ENCODE data around the gene PRAMEF1. TPM values are rescaled to one million over a fixed set of nuclear protein-coding genes. Genes with fewer than 3 reads are reported as not detected.
A peak's percentile ranks its signal among the peaks of the same experiment; 100 is the strongest.

The PRAMEF1 gene
- total RNA-seq, 1 experiment from 2014 or later = not detected

DNA sequence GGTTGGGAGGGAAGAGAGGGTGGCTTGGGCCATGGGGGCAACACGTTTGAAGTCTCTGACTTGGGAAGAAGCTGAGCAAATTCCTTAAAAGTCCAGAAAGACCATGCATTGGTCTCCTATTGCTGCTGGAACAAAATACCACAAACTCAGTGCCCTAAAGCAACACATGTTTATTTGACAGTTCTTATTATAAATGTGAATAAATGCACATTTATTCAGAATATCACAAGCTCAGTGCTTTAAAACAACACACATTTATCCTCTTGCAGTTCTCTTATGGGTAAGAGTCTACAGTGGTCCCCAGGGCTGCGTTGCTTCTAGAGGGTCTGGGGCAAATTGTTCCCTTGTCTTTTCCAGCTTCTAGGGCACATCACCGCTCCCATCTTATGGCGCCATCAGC, 27.7 kb upstream of the PRAMEF1 start:
- CTCF ChIA-PET = interaction anchor here (1.0 to 2.4 kb wide), 5 partner anchors 18 to 488 kb away, joined by 3 to 9 read pairs (median 3); partner anchors contain the start of gene CFAP107
- no peak for ATAC-seq

GRCh38 chr1:12764016-12764415, 27.2 kb upstream of the PRAMEF1 start:
- Mint-ChIP-seq H3K4me3 (no peak overlapping the region), H3K27ac (no peak overlapping the region), H3K36me3 (no peaks in the 10 kb centered on the region), H3K27me3 (ENCODE audit: low read depth) (no peaks in the 10 kb centered on the region; the same call in 1 of the 2 replicates), H3K9me3 (no peaks in the 10 kb centered on the region), H3K4me1 (peaks cover 10% of the 10 kb centered on the region)
- TF ChIP-seq CBFB (CRISPR knock-in tag; IDR thresholded peaks at IDR 0.05; ENCODE audit: low read depth) (no peak), NR2C2 (CRISPR knock-in tag; IDR thresholded peaks at IDR 0.05) (no peak), ZNF423 (CRISPR knock-in tag; IDR thresholded peaks at IDR 0.05) (no peak), PRRX2 (CRISPR knock-in tag; IDR thresholded peaks at IDR 0.05) (no peak), ZSCAN18 (CRISPR knock-in tag; IDR thresholded peaks at IDR 0.05) (no peak), ZNF219 (CRISPR knock-in tag; IDR thresholded peaks at IDR 0.05; ENCODE audit: borderline replicate concordance) (no peak), ZNF121 (CRISPR knock-in tag; IDR thresholded peaks at IDR 0.05) (no peak), MXD4 (CRISPR knock-in tag; IDR thresholded peaks at IDR 0.05; ENCODE audit: borderline replicate concordance) (no peak), ZNF263 (CRISPR knock-in tag; IDR thresholded peaks at IDR 0.05; ENCODE audit: low read depth) (no peak), TEAD1 (CRISPR knock-in tag; IDR thresholded peaks at IDR 0.05) (no peak), ATF1 (CRISPR knock-in tag; IDR thresholded peaks at IDR 0.05) (no peak)
- TF ChIP-seq, protein P1, sequence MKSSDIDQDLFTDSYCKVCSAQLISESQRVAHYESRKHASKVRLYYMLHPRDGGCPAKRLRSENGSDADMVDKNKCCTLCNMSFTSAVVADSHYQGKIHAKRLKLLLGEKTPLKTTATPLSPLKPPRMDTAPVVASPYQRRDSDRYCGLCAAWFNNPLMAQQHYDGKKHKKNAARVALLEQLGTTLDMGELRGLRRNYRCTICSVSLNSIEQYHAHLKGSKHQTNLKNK (CRISPR knock-in tag; IDR thresholded peaks at IDR 0.05) = no peak
- TF ChIP-seq, protein P2, sequence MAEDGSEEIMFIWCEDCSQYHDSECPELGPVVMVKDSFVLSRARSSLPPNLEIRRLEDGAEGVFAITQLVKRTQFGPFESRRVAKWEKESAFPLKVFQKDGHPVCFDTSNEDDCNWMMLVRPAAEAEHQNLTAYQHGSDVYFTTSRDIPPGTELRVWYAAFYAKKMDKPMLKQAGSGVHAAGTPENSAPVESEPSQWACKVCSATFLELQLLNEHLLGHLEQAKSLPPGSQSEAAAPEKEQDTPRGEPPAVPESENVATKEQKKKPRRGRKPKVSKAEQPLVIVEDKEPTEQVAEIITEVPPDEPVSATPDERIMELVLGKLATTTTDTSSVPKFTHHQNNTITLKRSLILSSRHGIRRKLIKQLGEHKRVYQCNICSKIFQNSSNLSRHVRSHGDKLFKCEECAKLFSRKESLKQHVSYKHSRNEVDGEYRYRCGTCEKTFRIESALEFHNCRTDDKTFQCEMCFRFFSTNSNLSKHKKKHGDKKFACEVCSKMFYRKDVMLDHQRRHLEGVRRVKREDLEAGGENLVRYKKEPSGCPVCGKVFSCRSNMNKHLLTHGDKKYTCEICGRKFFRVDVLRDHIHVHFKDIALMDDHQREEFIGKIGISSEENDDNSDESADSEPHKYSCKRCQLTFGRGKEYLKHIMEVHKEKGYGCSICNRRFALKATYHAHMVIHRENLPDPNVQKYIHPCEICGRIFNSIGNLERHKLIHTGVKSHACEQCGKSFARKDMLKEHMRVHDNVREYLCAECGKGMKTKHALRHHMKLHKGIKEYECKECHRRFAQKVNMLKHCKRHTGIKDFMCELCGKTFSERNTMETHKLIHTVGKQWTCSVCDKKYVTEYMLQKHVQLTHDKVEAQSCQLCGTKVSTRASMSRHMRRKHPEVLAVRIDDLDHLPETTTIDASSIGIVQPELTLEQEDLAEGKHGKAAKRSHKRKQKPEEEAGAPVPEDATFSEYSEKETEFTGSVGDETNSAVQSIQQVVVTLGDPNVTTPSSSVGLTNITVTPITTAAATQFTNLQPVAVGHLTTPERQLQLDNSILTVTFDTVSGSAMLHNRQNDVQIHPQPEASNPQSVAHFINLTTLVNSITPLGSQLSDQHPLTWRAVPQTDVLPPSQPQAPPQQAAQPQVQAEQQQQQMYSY (CRISPR knock-in tag; IDR thresholded peaks at IDR 0.05) = no peak
- TF ChIP-seq, protein P3, sequence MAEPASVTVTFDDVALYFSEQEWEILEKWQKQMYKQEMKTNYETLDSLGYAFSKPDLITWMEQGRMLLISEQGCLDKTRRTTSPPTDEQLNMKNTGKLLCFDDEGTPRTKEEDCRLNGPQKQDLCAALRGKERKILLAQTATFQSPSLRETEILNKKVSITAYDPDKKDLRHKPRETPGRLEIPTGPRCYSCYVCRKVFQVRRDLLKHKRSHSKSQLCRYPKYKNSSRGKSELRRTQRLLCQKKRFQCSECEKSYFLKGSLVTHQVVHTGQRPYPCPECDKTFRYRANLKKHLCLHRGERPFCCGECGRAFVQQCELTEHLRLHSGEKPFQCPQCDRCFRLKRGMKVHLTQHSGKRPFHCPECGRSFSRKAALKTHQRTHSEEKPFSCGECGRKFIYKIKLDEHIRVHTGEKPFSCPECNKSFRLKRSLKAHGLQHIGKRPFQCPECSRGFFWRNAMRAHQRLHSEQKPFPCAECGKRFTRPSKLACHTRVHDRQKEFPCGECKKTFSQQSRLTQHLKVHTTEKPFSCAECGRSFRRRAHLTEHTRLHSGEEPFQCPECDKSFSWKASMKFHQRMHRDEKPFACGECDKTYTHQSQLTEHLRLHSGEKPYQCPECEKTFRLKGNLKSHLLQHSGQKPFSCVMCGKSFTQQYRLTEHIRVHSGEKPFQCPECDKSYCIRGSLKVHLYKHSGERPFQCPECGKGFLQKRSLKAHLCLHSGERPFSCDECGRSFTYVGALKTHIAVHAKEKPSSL (CRISPR knock-in tag; conservative IDR thresholded peaks at IDR 0.05) = no peak
- TF ChIP-seq, protein P4, sequence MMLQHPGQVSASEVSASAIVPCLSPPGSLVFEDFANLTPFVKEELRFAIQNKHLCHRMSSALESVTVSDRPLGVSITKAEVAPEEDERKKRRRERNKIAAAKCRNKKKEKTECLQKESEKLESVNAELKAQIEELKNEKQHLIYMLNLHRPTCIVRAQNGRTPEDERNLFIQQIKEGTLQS (CRISPR knock-in tag; conservative IDR thresholded peaks at IDR 0.05) = no peak
- ATAC-seq (peak; percentile 23; the same call in 1 of the 2 replicates), DNase-seq (ENCODE audit: low spot score) (peak; percentile 21)
- CTCF ChIA-PET = interaction anchor here (1.1 to 2.4 kb wide), 5 partner anchors 98 to 488 kb away, joined by 3 to 9 read pairs (median 3); no protein-coding TSS in a partner anchor
- POLR2A ChIA-PET = no interaction called here

More for the DNA sequence above, 27.7 kb upstream of the PRAMEF1 start:
- no peak for DNase-seq (ENCODE audit: low spot score)
- TF ChIP-seq PRRX2 (CRISPR knock-in tag; IDR thresholded peaks at IDR 0.05) = no peak
- no peak for TF ChIP-seq IRF2 (CRISPR knock-in tag; IDR thresholded peaks at IDR 0.05; ENCODE audit: borderline replicate concordance, low read depth)
- no peak for TF ChIP-seq ESRRA (CRISPR knock-in tag; IDR thresholded peaks at IDR 0.05; ENCODE audit: borderline replicate concordance)
- TF ChIP-seq FOXK1 (CRISPR knock-in tag; IDR thresholded peaks at IDR 0.05) = no peak
- TF ChIP-seq USF1 (CRISPR knock-in tag; IDR thresholded peaks at IDR 0.05) = no peak
- TF ChIP-seq JAZF1 (CRISPR knock-in tag; IDR thresholded peaks at IDR 0.05) = no peak
- H3K4me1 Mint-ChIP-seq = peaks cover 10% of the 10 kb centered on the region
- H3K9me3 Mint-ChIP-seq = no peaks in the 10 kb centered on the region
- no peak overlapping the region for H3K27ac Mint-ChIP-seq
- POLR2A ChIA-PET = no interaction called here
- no peaks in the 10 kb centered on the region; the same call in 1 of the 2 replicates for H3K27me3 Mint-ChIP-seq (ENCODE audit: low read depth)
- no peaks in the 10 kb centered on the region for H3K36me3 Mint-ChIP-seq
- H3K4me3 Mint-ChIP-seq = no peak overlapping the region

All from WTC11 (cell line).